ENCODE data around the gene MAB21L3.

DNA sequence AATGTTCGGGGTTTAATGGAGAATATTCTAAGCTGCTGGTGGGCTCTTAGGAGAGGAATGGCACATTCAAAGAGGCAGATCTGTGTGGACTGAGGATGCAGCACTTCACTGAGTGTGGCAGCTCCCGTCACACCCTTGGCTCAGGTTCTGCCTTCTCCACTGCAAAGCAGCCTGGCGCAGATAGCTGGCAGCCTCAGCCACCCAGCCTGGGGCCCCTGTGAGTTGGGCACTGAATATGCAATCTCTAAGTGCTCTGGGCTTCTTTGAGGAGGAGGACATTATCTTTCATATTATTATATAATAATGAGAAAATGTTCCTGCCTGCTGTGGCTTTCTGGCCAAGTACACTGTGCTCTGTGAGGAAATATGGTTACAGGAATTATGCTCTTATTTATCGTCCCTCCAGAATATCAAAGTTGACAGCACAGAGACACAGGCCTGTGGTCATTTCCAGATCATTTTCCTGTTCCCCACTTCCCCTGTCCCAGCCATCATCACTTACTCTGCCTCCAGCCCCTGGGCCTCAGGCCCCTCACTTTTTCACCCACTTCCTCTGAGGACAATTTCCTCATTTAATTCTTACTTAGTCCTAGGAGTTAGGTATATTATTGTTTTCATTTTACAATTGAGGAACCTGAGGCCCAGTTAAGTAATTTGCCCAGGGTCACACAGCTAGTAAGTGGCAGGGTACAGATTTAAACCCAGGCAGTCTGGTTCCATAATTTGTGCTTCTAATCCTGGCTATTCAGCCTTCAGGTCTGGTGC lies 53.6 kb downstream of the MAB21L3 start:
- TF ChIP-seq POLR2A (IDR thresholded peaks at IDR 0.05; ENCODE audit: low read length), result no peak
- TF ChIP-seq GATA1 (IDR thresholded peaks at IDR 0.05; ENCODE audit: low read depth, low read length), result no peak
